SK-N-MC (cell line): ENCODE results near the gene ETFRF1.
A peak's percentile ranks its signal among the peaks of the same experiment; 100 is the strongest.

Experiments used
- DNase-seq: peaks from one replicate; pipeline ENCODE4 v3.0.0-alpha.2; 2011; ENCODE audit warnings: low read depth, low spot score
- H3K27ac ChIP-seq: fragments of 200-600 bp; sonication (generic); 2 replicates; pipeline ENCODE4 v1.5.1; 2016; ENCODE audit warnings: mixed run types
- H3K36me3 ChIP-seq: fragments of 200-600 bp; sonication (generic); 2 replicates; pipeline ENCODE4 v1.6.1; 2017; ENCODE audit warnings: antibody characterized with exemption, low read length, mixed read lengths; ENCODE audit not compliant: insufficient read depth
- H3K4me3 ChIP-seq: fragments of 200-600 bp; sonication (generic); 2 replicates; pipeline ENCODE4 v1.5.1; 2016
- H3K9ac ChIP-seq: fragments of 200-600 bp; sonication (generic); 2 replicates; pipeline ENCODE4 v1.8.0; 2017; ENCODE audit warnings: mixed run types, mixed read lengths; ENCODE audit not compliant: insufficient read length
- H3K9me3 ChIP-seq: fragments of 200-600 bp; sonication (generic); 2 replicates; pipeline ENCODE4 v1.6.1; 2017; ENCODE audit warnings: low read depth, mild to moderate bottlenecking, antibody characterized with exemption, low read length, moderate library complexity, mixed read lengths
- EZH2 ChIP-seq: fragments of 200-600 bp; sonication (generic); IDR thresholded peaks from one replicate; pipeline ENCODE4 v1.6.1; 2017; ENCODE audit warnings: antibody characterized with exemption
- FOXP2 ChIP-seq: optimal IDR thresholded peaks from 2 replicates; pipeline ENCODE3; 2011; ENCODE audit warnings: mild to moderate bottlenecking, moderate library complexity; ENCODE audit not compliant: insufficient read depth; ENCODE audit errors: extremely low read length, control extremely low read depth
- POLR2AphosphoS5 ChIP-seq: IDR thresholded peaks from 2 replicates; pipeline ENCODE4 v1.6.1; 2012; ENCODE audit warnings: mild to moderate bottlenecking, low read depth, low read length, borderline replicate concordance

Gene ETFRF1

GRCh38 chr12:25184132-25184531, 10.9 kb upstream of the ETFRF1 start:
- no peaks in the 10 kb centered on the region for H3K36me3 ChIP-seq
- no peak overlapping the region for H3K9ac ChIP-seq
- DNase-seq, result no peak
- H3K4me3 ChIP-seq, result no peak overlapping the region
- no peak overlapping the region for H3K27ac ChIP-seq
- H3K9me3 ChIP-seq, result no peaks in the 10 kb centered on the region
- TF ChIP-seq EZH2 (no peak), POLR2AphosphoS5 (no peak), FOXP2 (no peak)

- DNase-seq, result no peak
- Histone ChIP-seq H3K4me3 (no peak overlapping the region), H3K9me3 (no peaks in the 10 kb centered on the region), H3K9ac (no peak overlapping the region), H3K36me3 (no peaks in the 10 kb centered on the region), H3K27ac (no peak overlapping the region)
- TF ChIP-seq POLR2AphosphoS5, result no peak
- no peak for TF ChIP-seq FOXP2
- TF ChIP-seq EZH2, result no peak
These were observed 8.8 kb upstream of the ETFRF1 start for GRCh38 chr12:25186038-25186787.

GRCh38 chr12:25186788-25187402, 8.1 kb upstream of the ETFRF1 start:
- no peak for DNase-seq
- Histone ChIP-seq H3K36me3 (no peaks in the 10 kb centered on the region), H3K27ac (no peak overlapping the region), H3K9me3 (no peaks in the 10 kb centered on the region), H3K4me3 (no peak overlapping the region), H3K9ac (no peak overlapping the region)
- TF ChIP-seq POLR2AphosphoS5 (no peak), FOXP2 (no peak), EZH2 (no peak)

GRCh38 chr12:25187781-25188180, 7.3 kb upstream of the ETFRF1 start:
- no peak for DNase-seq
- no peak overlapping the region for H3K27ac ChIP-seq

GRCh38 chr12:25189656-25190055, 5.4 kb upstream of the ETFRF1 start:
- no peak overlapping the region for H3K27ac ChIP-seq
- no peak for DNase-seq

More at GRCh38 chr12:25187781-25188180, 7.3 kb upstream of the ETFRF1 start:
- no peak overlapping the region for H3K4me3 ChIP-seq
- no peak for TF ChIP-seq EZH2
- no peak for TF ChIP-seq FOXP2
- TF ChIP-seq POLR2AphosphoS5, result no peak
- no peak overlapping the region for H3K9ac ChIP-seq
- H3K9me3 ChIP-seq, result no peaks in the 10 kb centered on the region
- H3K36me3 ChIP-seq, result no peaks in the 10 kb centered on the region

GRCh38 chr12:25190793-25191192, 4.2 kb upstream of the ETFRF1 start:
- no peaks in the 10 kb centered on the region for H3K36me3 ChIP-seq
- no peak overlapping the region for H3K27ac ChIP-seq

More at GRCh38 chr12:25189656-25190055, 5.4 kb upstream of the ETFRF1 start:
- no peak for TF ChIP-seq FOXP2
- no peak for TF ChIP-seq POLR2AphosphoS5
- no peak for TF ChIP-seq EZH2
- Histone ChIP-seq H3K36me3 (no peaks in the 10 kb centered on the region), H3K9me3 (no peaks in the 10 kb centered on the region), H3K9ac (no peak overlapping the region), H3K4me3 (no peak overlapping the region)

GRCh38 chr12:25194214-25194613, 823 bp upstream of the ETFRF1 start:
- H3K27ac ChIP-seq, result no peak overlapping the region
- H3K36me3 ChIP-seq, result no peaks in the 10 kb centered on the region
- TF ChIP-seq POLR2AphosphoS5 (no peak), FOXP2 (no peak), EZH2 (no peak)
- peak overlapping the region; percentile 50 for H3K9ac ChIP-seq
- H3K4me3 ChIP-seq, result peak overlapping the region; percentile 87
- no peaks in the 10 kb centered on the region for H3K9me3 ChIP-seq
- peak; percentile 18 for DNase-seq

More at GRCh38 chr12:25190793-25191192, 4.2 kb upstream of the ETFRF1 start:
- no peak for DNase-seq
- H3K9me3 ChIP-seq, result no peaks in the 10 kb centered on the region
- TF ChIP-seq POLR2AphosphoS5 (no peak), FOXP2 (no peak), EZH2 (no peak)
- no peak overlapping the region for H3K9ac ChIP-seq
- H3K4me3 ChIP-seq, result no peak overlapping the region

- no peak for TF ChIP-seq FOXP2
- TF ChIP-seq POLR2AphosphoS5, result no peak
- no peak for TF ChIP-seq EZH2
- Histone ChIP-seq H3K9me3 (no peaks in the 10 kb centered on the region), H3K4me3 (peak overlapping the region; percentile 87), H3K36me3 (no peaks in the 10 kb centered on the region), H3K27ac (no peak overlapping the region), H3K9ac (peak overlapping the region; percentile 50)
- no peak for DNase-seq
These were observed 348 bp upstream of the ETFRF1 start for GRCh38 chr12:25194722-25195055.
